ENCODE measurements around the gene ZACN. TPM values are rescaled to one million over a fixed set of nuclear protein-coding genes. Genes with fewer than 3 reads are reported as not detected.

ZACN gene
- total RNA-seq, 1 donor from 2014 or later, result not detected

GRCh38 chr17:76079535-76079955 is 563 bp downstream of the ZACN start:
- no peak overlapping the region for H3K4me3 ChIP-seq (ENCODE audit: low read depth, low read length)
- no peak for DNase-seq (ENCODE audit: low read depth)
- TF ChIP-seq CTCF (conservative IDR thresholded peaks at IDR 0.05; ENCODE audit: low read depth, low read length), result no peak

GRCh38 chr17:76079956-76080767 is 1.2 kb downstream of the ZACN start:
- TF ChIP-seq CTCF (conservative IDR thresholded peaks at IDR 0.05; ENCODE audit: low read depth, low read length), result peak; percentile 14
- DNase-seq (ENCODE audit: low read depth), result no peak
- H3K4me3 ChIP-seq (ENCODE audit: low read depth, low read length), result no peak overlapping the region

- TF ChIP-seq CTCF (conservative IDR thresholded peaks at IDR 0.05; ENCODE audit: low read depth, low read length), result no peak
- H3K4me3 ChIP-seq (ENCODE audit: low read depth, low read length), result no peak overlapping the region
- no peak for DNase-seq (ENCODE audit: low read depth)
Measured at GRCh38 chr17:76080768-76081287, 1.8 kb downstream of the ZACN start.

GRCh38 chr17:76081295-76082210 is 2.6 kb downstream of the ZACN start:
- no peak for DNase-seq (ENCODE audit: low read depth)
- no peak overlapping the region for H3K4me3 ChIP-seq (ENCODE audit: low read depth, low read length)
- no peak for TF ChIP-seq CTCF (conservative IDR thresholded peaks at IDR 0.05; ENCODE audit: low read depth, low read length)

GRCh38 chr17:76082326-76083251 is 3.6 kb downstream of the ZACN start:
- no peak for DNase-seq (ENCODE audit: low read depth)
- H3K4me3 ChIP-seq (ENCODE audit: low read depth, low read length), result no peak overlapping the region
- TF ChIP-seq CTCF (conservative IDR thresholded peaks at IDR 0.05; ENCODE audit: low read depth, low read length), result no peak

- no peak overlapping the region for H3K4me3 ChIP-seq (ENCODE audit: low read depth, low read length)
- DNase-seq (ENCODE audit: low read depth), result no peak
- no peak for TF ChIP-seq CTCF (conservative IDR thresholded peaks at IDR 0.05; ENCODE audit: low read depth, low read length)
Measured at GRCh38 chr17:76083536-76084182, 4.7 kb downstream of the ZACN start.
